GM19397 (cell line): Measurements from ENCODE around the gene PDE4DIP.
"Not testable (repeated sequence)": the region's sequence is repeated elsewhere in the genome, so short reads cannot be mapped to it uniquely, and the experiment has no call there.

Experiments
- ATAC-seq: cut with Tn5 transposase; IDR thresholded peaks from one replicate; pipeline ENCODE4 v1.9.1; 2021; ENCODE audit warnings: mild to moderate bottlenecking, moderate library complexity; ENCODE audit not compliant: unreplicated experiment

Gene PDE4DIP

DNA sequence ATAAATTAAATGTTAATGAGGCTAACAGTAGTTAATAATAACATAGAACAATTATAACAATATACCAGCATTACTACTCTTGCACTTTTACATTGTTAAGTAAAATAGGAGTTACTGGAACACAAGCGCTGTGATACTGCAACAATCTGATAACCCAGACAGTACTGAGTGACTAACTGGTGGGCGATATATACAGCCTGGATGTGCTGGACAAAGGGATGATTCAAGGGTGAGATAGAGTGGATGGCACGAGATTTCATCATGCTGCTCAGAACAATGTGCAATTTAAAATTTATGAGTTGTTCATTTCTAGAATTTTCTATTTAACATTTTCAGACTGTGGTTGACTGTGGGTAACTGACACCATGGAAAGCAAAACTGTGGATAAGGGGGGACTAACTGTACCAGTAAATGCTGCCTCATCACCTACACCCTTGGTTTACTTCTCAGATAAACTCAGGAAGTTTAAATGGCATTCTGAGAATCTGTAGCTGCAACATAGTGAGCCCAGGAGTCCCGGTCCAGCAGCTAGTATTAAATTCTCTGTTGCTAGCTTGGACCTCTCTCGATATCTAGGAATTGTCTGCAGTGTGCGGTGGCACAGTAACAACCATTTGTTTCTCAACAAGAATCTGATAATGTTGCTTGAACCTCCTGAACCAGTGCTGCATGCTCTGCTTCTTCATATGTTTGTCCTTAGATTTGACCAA lies 24.9 kb downstream of the PDE4DIP start:
- not testable (repeated sequence) for ATAC-seq

- not testable (repeated sequence) for ATAC-seq
These were observed 25.4 kb downstream of the PDE4DIP start for GRCh38 chr1:148869634-148869961.

DNA sequence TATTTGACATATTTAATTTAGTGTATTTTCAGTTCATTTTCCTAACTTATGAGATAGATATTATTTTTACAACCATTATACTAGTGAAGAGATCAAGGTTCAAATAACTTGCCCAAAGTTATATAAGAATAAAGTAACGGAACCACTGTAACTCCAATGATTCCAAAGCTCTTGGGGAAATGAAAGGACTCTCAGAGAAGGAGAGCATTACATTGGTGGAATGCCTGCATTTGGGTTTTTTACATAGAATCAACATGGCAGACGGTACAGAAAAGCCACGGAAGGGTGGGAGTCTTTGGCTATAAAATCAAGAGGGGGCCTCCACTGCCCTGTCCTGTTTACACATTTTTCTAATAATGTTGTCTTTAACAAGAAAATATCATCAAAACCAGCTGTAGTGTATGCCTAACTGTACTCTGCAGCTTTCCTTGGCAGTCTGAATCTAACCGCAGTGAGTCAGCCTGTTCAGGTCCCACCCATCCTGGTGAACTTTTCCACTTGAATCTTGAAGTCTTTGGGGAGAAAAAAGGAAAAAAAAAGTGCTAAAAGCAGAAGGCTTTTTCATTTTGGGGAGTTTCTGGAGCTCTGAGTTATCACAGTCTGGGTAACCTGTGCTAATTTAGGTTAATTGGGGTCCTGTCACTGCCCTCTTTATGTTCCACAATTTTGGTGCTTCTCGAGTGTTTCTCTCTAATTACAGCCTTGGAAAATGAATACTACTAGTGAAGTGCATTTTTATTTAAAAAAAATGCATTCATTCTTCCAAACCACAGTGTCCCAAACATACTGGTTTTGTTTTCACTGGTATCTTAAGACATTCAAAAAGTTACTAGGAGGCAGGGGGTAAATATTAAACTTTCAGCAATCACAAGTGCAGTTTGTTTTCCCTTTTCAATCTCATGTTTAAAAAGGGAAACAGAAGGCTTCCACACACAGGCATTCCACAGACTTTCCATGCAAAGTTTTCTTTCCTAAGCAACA lies 30.5 kb downstream of the PDE4DIP start:
- not testable (repeated sequence) for ATAC-seq

DNA sequence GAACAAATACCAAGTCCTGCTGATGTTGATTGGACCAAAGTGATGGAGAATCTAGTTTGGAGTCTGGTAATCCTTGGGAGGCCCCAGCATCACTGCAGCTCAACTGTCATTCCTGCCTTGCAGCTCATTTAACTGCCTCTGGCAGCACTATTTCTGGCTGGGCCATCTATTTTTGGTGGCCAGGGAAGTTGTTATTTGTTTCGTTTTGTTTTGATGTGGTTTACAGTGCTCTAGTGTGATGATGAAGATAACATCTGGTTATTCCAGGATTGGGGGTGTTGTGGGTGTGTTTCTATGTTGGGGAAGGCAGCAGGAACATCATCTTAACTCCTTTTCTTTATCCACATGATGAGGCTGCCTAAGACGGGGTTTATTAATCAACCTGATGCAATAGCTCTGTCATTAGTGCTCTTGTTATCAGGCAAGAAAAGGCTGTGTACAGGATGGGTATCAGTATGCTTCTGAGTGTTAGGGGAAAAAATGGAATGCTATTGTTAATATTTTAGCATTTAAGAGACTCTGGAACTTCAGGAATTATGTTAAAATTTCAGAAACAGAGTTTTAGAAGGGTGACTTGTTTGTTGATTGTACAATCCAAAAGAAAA lies 35.7 kb downstream of the PDE4DIP start:
- not testable (repeated sequence) for ATAC-seq

- ATAC-seq: not testable (repeated sequence)
These were observed 37.0 kb downstream of the PDE4DIP start for GRCh38 chr1:148881261-148881660.

GRCh38 chr1:148885219-148885618 lies 41.0 kb downstream of the PDE4DIP start:
- not testable (repeated sequence) for ATAC-seq

GRCh38 chr1:148886293-148886692 lies 42.1 kb downstream of the PDE4DIP start:
- not testable (repeated sequence) for ATAC-seq

- not testable (repeated sequence) for ATAC-seq
These were observed 44.4 kb downstream of the PDE4DIP start for GRCh38 chr1:148888597-148888996.

DNA sequence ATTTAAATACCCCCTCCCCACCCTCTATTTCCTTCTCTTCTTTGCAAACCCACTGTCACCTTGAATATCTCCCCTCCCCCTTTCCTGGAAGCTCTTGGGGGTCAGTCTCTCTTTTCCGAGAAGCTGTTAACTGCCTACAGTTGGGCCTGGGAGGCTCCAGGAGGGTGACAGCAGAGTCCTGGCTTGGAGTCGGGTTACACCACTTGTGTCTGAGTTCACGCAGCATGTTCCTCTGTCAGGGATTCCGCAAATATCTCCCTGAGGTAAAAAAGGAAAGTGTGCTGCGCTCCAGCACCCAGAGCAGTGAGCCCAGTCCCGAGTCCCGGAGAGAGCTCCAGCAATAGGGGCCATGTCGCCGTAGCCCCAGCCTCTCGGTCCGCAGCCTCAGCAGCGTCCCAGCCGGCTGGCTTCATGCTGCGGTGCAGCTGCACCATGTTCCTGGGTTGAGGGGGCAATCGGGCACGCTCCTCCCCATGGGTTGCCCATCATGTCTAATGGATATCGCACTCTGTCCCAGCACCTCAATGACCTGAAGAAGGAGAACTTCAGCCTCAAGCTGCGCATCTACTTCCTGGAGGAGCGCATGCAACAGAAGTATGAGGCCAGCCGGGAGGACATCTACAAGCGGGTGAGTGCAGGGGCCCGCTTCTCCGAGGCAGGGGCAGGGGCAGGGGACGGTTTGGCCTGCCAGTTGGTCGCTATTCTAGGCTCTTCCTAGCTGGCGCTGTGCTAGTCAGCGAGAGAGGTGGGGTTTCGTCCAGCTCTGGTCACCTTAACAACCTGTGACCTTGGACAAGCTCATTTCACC lies 45.2 kb downstream of the PDE4DIP start:
- ATAC-seq: not testable (repeated sequence)

GRCh38 chr1:148890075-148890568 lies 45.9 kb downstream of the PDE4DIP start:
- not testable (repeated sequence) for ATAC-seq

DNA sequence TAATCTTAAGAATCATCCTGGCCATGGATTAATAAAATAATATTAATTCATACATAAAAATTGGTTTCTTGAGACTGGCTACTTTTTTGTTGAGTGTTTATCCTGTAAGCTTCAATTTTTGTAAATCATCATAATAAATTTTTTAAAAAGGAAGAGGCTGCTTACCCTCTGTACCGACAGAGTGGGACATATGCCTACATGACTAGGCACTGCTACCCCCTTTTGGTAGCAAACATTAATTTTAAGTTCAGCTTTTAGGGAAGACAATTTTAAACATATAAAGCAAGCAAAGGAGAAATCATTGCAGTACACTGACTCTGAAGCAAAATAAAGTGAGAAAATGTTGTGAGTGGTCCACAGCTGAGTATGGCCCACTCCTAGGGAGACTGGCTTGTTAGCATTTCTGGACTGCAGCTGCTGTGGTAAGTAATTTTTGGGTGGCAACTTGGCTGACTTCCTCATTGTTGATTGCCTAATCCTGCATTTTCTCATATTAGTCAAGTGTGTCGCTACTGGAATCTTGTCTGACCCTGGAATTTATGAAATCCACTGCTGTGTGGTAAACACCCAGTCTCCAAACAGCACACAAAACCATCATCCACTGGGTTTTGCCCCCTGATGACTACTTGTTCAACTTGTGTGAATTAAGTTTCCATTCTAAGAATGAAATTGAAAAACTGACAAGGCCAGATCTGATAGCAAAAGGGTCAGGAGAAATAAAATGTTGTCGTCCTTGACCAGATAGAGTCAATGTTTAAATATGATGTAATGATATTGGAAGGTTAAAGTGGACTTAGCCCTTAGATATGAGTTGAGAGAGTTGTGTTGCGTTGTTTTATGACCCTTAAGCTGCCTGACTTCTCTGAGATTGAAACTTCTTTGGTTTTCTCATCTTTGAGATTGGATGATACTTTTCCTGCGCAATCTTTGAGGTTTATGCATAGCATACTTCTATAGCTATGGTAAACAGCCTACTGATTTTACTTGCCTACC lies 50.4 kb downstream of the PDE4DIP start:
- ATAC-seq: not testable (repeated sequence)

DNA sequence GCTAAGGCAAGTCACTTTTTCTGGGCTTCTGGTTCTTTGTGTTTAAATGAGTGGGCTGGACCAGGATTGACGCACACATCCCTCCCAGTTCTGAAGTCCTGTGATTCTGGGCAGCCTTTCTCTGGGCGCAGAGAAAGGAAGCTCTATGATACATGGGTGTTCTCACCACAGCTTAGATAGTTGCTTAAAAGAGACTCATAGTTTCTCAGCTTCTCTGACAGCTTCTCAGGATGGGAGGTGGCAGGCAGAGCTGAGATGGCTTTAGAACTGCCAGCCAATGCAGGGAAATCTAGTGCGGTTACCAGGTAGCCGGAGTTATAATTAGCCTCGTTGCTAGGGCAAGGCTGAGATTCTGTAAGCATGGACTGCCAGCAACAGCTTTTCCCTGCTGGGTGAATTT lies 55.8 kb downstream of the PDE4DIP start:
- ATAC-seq: not testable (repeated sequence)

DNA sequence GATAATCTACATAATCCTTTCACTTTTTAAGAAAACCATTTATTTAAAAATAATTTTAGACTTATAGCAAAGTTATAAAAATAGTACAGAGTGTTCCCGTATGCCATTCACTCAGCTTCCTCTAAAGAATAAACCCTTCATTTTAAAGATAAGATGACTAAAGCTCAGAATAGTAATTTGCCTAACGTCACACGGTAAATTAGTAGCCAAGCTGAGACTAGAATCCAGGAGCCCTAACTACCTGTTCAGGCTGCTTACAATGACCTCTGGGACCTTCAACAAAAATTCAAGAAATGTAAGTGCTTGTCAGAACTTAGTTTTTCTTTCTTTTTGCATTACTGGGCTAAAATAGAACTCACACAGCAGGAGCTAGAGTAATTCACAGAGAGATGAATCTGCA lies 56.5 kb downstream of the PDE4DIP start:
- not testable (repeated sequence) for ATAC-seq

DNA sequence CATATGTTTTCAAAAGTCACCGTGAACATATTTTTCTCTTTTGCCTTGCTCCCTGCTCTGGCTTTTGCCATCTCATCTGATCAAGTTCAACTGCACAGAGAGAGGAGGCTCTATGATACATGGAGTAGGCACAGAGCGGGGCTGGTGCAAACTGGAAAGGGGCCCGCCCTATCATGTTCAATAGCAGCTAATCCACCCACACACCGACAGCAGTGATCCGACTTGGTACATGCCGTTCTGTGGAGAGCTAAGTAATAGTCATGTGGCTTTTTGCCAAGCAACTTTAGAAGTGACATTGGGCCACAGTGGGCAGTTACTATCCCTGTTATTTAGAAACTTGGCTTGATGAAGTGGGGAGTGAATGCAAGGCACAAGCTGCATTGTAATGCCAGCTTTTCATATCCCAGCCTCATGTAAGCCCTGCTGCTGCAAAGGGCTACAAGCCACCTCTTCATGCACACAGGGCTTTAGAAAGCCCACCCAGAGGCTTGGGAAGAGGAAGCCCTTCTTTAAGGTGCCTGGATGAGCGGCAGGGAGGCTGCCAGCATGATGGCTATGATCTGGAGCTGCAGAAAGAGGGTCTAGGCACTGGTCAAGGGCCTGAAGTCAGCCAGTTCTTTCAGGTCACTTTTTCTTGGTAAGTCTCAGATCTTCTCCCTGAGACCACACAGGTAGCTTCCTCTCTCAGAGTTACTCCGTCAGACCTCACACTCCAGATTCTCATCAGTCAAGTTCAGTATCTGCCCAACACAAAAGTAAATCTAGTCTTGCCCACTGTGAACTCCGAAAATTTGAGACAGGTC lies 57.1 kb downstream of the PDE4DIP start:
- not testable (repeated sequence) for ATAC-seq

GRCh38 chr1:148901953-148902341 lies 57.7 kb downstream of the PDE4DIP start:
- ATAC-seq: not testable (repeated sequence)

DNA sequence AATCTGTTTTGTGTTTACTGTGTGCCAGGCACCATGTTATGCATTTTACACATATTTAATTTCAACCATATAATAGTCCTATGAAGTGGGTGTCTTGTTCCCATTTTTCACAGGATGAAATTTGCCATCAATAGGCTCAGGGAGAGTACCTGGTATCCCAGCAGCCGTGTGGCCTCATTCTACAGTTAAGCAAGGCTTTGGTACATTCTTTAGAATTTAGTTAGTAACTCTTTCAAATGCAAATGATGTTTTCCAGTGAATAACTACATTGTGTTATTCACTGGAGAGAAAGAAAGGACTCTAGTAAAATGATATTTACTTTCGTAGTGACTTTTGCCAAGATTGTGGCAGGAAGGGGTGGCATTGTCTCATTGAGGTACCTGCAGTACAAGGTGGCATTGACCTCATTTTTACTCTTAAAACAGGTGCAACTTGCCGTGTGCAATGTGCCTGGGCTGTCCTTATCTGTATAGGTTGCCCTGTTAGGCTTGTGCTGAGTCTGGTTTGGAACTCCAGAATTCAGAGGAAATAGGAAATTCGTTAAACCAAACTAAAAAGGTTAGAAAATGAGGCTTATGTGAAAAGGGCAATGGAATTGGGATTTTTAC lies 65.1 kb downstream of the PDE4DIP start:
- ATAC-seq: not testable (repeated sequence)

DNA sequence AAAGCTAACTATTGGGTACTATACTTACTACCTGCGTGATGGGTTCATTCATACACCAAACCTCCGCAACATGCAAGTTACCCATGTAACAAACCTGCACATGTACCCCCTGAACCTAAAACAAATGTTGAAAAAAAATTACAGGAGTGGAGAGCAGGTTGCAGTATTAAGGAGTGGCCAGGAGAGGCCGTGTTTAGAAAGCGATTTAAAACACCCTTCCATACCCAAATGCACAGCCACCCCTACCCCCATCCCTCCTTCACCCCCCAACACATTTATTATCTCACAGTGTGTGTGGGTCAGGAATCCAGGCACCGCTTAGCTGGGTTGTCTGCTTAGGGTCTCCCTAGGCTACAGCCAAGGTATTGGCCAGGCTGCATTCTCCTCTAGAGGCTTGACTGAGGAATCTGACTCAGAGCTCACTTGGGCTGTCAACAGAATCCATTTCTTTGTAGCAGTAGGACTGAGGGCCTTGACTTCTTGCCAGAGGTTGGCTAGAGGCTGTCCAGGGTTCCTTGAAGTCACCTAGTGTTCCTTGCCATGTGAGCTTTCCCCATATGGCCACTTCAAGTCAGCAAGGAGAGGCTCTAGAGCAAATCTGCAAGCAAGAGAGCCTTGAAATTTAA lies 67.2 kb downstream of the PDE4DIP start:
- ATAC-seq: not testable (repeated sequence)
